Retinal pigment epithelial cell (primary cell): ENCODE measurements around the gene ATF6B.
"Not testable (repeated sequence)": the region's sequence is repeated elsewhere in the genome, so short reads cannot be mapped to it uniquely, and the experiment has no call there.

Experiments
- DNase-seq: peaks from one replicate; pipeline ENCODE4 v3.0.0-alpha.2; 2010; ENCODE audit warnings: low read depth
- H3K4me3 ChIP-seq: 2 replicates; pipeline ENCODE4 v1.5.1; 2011; ENCODE audit warnings: mild to moderate bottlenecking, low read length, control low read depth, moderate library complexity
- TF ChIP-seq, protein P1 (sequence below): conservative IDR thresholded peaks from 2 replicates; pipeline ENCODE4 v1.5.1; 2011; ENCODE audit warnings: low read depth, low read length, control low read depth, inconsistent platforms

Gene ATF6B

DNA sequence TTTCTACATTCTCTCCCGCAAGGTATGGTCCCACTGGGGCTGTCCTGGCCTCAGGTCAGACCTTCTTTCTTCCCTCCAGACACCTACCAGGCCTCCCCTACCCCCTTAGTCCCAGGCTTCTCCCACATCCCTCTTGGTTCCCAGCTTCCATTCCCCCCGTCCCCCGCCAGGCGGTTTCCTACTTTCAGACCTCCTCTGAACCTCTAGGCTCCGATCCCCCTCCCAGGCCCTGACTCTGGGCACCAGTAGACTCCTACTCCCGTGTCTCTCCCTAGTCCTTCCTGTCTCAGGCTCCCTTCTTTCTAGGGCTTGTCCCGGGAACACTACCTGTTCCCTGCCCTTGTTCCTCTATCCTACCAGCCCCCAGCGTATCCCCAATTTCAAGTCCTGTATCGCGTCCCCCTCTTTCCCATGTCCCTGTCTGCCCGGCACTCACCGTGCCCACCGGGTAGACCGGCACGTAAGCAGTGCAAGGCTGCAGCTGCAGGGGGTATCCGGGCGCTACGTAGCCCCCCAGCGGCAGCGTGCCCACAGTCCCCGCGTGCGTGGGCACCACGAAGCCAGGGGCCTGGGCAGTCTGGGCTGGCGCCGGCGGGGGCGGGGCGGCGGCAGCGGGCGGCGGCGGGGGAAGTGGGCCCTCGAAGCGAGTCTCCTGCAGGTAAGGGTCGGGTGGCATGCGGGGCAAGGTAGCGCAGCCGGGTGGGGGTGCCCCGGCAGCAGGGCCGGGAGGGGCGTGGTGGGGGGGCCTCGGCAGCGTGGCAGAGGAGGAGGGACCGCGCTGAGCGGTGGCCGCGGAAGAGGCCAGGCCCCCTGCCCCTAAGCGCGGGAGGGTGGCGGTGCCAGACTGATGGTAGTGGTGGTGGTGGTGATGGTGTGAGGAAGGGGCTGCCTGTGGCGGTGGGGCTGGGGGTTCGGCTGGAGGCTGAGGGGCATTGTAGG lies 22.2 kb upstream of the ATF6B start:
- no peak for DNase-seq
- no peak overlapping the region for H3K4me3 ChIP-seq
- TF ChIP-seq, protein P1, sequence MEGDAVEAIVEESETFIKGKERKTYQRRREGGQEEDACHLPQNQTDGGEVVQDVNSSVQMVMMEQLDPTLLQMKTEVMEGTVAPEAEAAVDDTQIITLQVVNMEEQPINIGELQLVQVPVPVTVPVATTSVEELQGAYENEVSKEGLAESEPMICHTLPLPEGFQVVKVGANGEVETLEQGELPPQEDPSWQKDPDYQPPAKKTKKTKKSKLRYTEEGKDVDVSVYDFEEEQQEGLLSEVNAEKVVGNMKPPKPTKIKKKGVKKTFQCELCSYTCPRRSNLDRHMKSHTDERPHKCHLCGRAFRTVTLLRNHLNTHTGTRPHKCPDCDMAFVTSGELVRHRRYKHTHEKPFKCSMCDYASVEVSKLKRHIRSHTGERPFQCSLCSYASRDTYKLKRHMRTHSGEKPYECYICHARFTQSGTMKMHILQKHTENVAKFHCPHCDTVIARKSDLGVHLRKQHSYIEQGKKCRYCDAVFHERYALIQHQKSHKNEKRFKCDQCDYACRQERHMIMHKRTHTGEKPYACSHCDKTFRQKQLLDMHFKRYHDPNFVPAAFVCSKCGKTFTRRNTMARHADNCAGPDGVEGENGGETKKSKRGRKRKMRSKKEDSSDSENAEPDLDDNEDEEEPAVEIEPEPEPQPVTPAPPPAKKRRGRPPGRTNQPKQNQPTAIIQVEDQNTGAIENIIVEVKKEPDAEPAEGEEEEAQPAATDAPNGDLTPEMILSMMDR: no peak

DNA sequence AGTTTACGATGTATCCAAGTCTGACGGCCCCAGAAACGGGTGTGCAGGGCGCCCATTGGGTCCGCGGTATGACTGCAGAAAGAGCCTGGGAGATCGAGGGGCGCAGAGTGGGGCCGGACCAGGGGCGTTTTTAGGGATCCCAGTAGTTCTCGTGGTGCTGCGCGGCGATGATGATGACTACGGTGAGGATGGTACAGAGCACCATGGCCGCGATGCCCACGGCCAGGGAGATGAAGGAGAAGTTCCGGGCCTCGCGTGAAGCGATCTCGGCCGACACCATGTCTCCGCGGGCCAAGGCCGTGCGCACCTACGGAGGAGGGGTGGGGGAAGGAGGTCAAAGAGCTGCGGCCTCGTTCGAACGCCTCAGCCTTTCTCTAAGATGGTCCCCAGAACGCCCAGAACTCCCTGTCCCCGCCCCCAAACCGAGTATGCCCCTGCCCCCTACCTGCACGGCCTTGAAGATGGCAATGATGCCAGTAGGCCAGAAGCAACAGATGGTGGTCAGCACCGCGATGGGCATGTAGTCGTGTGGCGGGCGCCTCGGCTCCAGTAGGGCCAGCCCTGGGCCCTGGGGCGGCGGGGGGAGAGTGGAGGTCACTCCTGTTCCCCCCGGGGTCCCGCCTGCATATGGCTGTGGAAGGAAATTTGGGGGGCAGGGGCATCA lies 21.2 kb upstream of the ATF6B start:
- H3K4me3 ChIP-seq: peak overlapping the region; percentile 56
- no peak for DNase-seq
- TF ChIP-seq, protein P1: no peak

DNA sequence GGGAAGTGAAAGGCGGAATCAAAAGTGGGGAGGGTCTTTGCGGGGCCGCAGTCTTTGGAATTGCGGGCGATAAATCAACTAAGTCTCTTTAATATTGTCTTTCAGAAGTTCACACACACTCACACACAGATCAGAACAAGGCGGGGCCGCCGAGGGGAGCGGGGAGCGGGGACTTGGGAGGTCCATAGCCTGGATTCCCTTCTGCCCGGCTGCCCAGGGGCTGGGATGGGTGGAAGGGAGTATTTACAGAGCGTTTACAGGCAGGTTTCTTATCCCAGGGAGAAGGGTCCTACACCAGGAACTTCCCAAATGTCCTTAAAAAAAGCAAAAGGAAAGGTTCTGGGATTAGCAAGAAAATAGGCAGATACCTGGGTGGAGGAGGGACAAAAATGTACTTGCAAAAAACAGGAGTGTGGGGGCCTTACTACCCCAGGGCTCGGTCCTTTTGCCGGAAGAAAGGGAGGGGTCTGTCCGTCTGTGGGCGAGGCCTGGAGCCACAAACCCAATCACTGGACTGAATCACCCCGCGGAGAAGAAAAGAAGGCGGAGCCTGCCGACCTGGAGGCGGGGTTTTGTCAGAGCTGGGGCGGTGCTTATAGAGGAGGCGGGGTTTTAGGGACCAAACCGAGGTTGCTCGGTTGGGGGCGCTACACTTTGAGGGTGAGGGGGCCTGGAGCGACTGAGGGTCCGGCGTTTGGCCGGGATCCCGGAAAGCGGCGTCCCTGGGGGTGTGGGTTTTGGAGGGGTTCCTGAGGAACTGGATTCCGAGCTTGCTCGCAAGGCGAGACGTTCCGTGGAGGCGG lies 20.4 kb upstream of the ATF6B start:
- peak overlapping the region; percentile 56 for H3K4me3 ChIP-seq
- DNase-seq: no peak
- TF ChIP-seq, protein P1: peak; percentile 38

DNA sequence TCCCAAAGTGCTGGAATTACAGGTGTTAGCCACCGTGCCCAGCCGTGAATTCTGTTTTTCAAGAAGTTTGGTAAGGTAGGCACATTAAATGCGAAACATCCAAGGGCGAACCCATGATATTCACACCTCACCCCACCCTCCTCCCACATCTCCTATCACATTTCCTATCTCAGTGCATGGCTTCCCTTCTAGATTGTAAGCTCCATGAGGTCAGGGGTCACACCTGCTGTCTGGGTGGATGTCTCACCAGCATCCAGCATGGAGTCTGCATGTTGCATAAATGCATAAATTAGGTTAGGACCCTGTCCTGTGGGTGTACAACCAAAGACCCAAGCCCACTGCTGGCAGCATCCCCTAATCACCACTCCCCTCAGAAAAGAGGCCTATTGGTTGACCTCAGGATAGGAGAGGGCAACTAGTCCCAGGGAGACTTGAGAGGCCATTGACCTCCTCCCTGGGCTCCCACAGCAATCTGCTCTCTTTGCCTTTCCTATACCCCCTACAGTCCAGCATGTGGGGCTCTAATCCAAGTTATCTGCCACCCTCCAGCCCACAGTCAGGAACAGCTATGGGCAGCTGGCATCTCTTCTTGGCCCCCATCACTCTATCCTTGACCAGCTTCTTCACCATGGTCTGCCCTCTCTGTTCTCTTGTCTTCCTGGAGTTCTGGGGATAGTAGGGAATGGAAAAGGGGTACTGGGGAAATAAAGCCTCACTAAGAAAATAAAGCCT lies 19.5 kb upstream of the ATF6B start:
- H3K4me3 ChIP-seq: peak overlapping the region; percentile 56
- TF ChIP-seq, protein P1: no peak
- no peak for DNase-seq

DNA sequence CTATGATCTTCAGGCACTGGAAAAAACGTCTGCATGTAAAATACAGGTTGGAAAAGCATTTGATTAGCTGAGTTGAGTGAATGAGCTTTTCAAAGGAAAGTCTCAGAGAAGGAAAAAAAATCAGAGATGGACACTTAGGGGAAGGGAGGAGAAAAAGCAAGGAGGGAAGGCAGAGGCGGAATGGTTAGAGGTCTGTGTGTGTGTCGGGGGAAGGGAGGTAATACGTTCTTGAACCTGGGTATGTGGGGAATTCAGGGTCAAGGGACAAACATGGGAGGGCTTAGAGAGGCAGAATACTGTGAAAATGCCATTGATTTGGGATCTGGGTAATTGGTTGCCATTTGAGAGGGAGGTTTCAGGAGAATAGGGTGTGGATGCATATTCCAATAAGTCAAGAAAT lies 18.6 kb upstream of the ATF6B start:
- no peak for DNase-seq
- H3K4me3 ChIP-seq: no peak overlapping the region
- TF ChIP-seq, protein P1: no peak

DNA sequence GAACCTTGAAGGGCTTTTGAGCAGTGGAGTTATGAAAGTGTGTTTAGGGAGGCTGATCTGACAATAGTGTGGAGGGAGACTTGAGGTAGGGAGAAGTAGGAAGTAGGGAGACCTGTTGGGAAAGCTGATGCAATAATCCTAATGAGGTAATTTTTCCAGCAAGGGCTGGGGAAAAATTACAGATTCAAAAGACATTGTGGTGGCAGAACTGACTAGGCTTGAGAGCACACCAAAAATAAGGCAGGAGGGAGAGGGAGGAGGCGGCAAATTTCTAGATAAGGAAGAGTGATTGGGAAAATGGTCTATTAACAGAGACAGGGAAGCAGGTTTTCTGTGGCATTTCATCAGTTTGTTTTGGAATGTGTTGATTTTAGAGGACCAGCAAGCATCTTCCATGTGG lies 18.2 kb upstream of the ATF6B start:
- H3K4me3 ChIP-seq: no peak overlapping the region
- no peak for DNase-seq
- TF ChIP-seq, protein P1: no peak

DNA sequence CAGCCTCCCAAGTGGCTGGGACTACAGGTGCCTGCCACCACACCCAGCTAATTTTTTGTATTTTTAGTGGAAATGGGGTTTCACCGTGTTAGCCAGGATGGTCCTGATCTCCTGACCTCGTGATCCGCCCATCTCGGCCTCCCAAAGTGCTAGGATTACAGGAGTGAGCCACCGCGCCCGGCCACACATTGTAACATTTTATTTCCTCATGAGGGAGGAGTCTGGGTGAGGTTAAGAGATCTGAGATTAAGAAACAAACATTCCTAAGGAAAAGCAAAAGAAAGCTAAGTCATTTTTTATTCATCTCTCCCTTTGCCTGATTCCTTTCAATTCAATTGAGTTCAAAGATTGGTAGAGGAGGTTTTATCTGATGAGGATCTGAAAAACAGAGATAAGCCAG lies 16.2 kb upstream of the ATF6B start:
- H3K4me3 ChIP-seq, DNase-seq: not testable (repeated sequence)
